M059J (cell line): ENCODE data around the gene SOCS3. TPM values are rescaled to one million over a fixed set of nuclear protein-coding genes. Genes with fewer than 3 reads are reported as not detected.
"Not testable (repeated sequence)": the region's sequence is repeated elsewhere in the genome, so short reads cannot be mapped to it uniquely, and the experiment has no call there.

ENCODE experiments used
- DNase-seq: peaks from one replicate; pipeline ENCODE4 v3.0.0-alpha.2; 2012; ENCODE audit warnings: low read depth
- total RNA-seq: library from RNA; depleted of rRNA; stranded (reverse); fragments of >200 nt; shearing (Covaris generic); gene quantifications from 2 replicates; pipeline ENCODE4 v1.2.3, GENCODE V29; 2014

SOCS3 gene
- total RNA-seq, 1 experiment from 2014 or later: 39.3 TPM

- no peak for DNase-seq
These were observed 9.8 kb downstream of the SOCS3 start for GRCh38 chr17:78349891-78350642.

- no peak for DNase-seq
These were observed 11.7 kb downstream of the SOCS3 start for GRCh38 chr17:78348055-78348770.

DNA sequence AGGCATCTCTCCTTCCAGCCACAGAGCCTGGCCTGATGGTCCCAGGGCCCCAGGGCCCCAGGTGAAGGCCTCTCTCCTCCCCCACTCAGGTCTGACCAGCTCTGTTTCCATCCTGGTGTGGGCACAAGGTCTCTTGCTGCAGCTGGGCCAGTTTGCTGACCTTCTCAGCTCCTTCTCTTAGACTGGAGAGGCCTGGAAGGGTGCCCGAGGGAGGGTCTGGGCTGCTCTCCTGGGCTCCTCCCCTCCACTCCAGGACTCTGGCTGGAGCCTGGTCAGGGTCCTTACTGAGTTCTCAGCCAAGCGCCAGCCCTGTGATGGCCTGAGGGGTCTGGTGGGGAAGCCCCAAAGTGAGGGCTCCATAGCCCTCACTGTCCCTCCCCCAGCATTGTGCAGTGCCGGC lies 12.4 kb downstream of the SOCS3 start:
- DNase-seq: no peak

- peak; percentile 64 for DNase-seq
These were observed 13.1 kb downstream of the SOCS3 start for GRCh38 chr17:78346605-78347250.

DNA sequence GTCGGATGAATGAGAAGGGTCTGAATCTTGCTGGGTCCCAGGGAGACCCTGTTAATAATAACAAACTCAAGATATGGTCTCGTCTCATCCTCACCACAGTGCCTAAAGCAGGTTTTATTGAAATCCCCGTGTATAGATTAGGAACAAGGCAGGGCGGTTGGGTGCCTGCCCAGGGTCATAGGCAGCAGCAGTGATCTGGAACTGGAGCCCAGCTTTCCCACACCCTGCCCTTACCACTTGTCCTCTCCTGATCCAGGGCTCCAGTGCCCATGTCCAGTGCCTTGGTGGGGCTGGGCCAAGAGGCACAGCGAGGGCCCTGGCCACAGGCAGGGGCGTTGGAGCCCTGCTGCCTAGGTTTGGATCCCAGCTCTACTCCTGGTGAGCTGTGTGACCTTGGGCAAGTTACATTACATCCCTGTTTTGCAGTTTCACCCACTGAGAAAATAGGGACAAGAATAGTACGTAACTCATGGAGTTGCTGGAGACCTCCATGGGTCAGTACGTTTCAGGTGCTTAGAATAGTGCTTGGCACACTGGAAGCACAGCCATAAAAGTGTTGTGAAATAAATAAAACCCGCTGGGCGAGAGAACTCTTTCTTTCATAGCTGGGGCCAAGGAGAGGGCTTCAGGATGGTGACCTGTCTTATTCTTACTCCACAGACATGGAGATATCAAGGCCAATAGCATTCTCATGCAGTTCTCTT lies 13.9 kb downstream of the SOCS3 start:
- no peak for DNase-seq

DNA sequence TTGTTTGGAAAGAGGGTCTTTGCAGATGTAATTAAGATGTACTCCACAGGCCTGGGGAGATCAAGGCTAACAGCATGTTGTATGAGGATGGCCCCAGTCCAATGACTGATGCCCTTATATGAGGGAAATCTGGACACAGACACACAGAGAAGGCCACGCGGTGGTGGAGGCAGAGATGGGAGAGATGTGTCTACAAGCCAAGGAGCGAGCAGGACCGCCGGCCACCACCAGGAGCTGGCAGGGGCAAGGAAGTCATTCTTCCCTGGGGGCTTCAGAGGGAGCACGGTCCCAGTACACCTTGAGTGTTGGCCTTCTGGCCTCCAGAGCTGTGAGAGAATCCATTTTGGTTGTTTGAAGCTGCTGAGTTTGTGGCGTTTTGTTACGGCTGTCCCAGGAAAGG lies 14.7 kb downstream of the SOCS3 start:
- no peak for DNase-seq

- DNase-seq: no peak
These were observed 15.2 kb downstream of the SOCS3 start for GRCh38 chr17:78344666-78345065.

GRCh38 chr17:78343543-78344201 lies 16.2 kb downstream of the SOCS3 start:
- DNase-seq: peak; percentile 31

GRCh38 chr17:78343187-78343542 lies 16.7 kb downstream of the SOCS3 start:
- peak; percentile 94 for DNase-seq

- peak; percentile 91 for DNase-seq
These were observed 17.3 kb downstream of the SOCS3 start for GRCh38 chr17:78342449-78343186.

GRCh38 chr17:78341559-78342448 lies 18.1 kb downstream of the SOCS3 start:
- DNase-seq: peak; percentile 81

DNA sequence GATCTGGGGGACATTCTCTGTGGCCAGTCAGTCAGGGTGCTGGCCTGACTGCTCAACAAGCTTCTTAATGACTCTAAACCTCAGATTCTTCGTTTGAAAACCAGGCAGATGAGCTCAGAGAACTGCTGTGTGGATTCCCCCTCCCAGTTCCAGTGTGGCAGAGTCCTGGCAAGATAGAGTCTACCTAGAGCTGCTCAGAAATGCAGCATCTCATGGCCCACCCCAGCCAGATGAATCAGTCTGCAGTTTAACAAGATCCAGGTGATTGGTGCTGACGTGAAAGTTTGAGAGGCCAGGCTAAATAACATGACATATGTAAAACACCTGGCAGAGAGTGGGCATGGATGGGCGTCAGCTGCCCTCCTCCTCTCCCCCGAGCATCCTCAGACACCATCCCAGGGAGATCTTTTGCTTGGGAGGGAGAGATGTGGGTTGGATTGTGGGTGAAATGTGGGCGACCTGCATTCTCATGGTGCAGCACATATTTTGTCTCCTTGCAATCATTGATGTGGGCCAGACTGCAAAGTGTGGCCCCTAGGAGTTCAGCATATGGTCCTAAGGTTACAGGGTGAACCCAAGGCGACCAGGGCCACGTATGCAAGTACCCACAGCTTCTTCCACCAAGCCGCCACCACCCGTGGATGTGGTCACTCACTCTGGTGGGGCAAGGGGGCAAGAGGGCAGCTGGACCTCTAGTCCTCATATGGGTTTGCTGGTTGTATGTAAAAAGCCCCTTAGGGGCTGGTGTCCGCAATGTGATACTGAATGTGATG lies 19.5 kb downstream of the SOCS3 start:
- DNase-seq: no peak

DNA sequence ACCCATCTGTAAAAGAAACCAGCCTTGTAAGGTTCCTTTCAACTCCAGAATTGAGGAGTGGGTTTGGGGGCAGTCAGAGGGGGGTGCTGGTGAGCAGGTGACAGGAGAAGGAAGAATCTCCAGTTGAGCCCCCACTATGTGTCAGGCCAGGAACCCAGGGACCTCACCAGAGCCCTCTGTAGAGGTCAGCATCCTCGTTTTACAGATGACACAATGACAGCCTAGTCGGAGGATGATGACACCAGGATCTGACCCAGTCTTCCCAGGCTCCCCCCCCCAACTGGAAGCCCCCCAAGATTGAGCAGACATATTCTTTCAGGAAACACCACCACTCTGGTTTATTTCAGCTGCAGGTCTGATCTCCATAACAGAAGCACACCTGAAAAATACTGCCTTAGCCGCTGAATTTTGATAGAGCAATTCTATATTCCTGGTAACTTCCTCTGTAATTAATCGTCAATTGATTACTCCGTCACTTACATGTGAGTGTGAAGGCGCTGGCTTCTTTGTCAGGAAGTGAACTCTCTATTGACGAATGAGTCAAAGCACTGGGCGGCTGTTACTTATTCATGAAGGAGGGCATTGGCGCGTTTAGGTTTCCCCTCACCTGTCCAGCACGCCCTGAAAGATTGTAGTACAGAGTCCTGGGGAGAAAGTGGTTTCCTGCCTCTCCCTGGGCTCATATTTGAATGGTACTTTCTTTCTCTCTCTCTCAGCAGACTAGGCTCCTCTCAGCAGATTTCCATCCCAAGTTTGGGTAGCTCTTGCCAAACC lies 21.2 kb downstream of the SOCS3 start:
- no peak for DNase-seq

DNA sequence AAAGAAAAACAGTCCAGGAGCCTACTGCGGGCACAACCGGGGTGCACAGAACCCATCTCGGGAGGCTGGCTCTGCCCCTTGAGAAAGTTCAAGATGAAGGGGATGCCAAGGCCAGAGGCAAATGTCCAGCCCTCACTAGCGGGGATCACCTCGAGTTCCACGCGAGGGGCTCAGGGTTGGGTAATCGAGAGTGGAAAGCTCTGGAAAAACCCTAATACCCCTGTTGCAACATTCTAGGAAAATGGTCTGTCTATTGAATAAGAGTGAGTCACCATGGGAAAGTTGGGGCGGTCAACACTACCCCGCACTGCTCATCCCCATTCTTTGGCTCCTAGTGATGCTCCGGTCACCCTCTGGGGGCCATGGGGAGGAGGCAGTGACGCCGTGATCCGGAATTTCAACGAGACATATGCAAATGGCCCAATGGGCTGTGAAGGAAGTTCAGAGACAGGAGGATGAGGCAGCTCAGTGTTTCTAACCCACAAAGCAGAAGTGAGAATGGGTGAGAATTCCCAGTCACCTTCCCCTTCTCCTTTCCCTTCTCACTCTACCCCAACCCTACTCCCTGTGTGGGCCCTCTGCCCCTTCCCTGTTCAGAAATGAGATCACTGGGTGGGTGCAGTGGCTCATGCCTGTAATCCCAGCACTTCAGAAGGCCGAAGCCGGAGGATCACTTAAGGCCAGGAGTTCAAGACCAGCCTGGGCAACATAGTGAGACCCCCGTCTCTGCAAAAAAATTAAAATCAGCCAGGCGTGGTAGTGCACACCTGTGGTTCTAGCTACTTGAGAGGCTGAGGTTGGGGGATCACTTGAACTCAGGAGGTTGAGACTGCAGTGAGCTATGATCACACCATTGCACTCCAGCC lies 22.4 kb downstream of the SOCS3 start:
- DNase-seq: peak; percentile 66

GRCh38 chr17:78335209-78335608 lies 24.7 kb downstream of the SOCS3 start:
- no peak for DNase-seq

DNA sequence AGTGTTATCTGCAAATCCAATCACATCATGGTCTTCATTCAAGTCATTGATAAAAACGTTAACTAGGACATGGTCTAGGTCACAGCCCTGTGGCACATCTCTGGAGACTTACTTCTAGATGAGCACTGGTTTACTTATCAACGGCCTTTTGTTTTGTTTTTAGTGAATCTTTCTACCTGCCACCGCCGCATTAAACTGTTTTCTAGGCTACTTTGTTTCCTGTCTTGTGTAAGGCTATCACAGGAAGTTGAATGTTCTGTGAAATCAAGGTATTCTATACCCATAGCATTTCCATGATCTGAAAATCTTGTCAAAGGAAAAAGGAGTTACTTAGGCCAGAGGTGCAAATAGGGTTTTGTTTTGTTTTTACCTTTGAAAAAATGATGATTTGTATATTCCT lies 26.9 kb downstream of the SOCS3 start:
- no peak for DNase-seq

GRCh38 chr17:78331355-78331754 lies 28.5 kb downstream of the SOCS3 start:
- not testable (repeated sequence) for DNase-seq
